Lower leg skin (tissue), 4 donors: ENCODE results near the gene CALY. TPM values are rescaled to one million over a fixed set of nuclear protein-coding genes. Genes with fewer than 3 reads are reported as not detected.
A peak's percentile ranks its signal among the peaks of the same experiment; 100 is the strongest.

ENCODE experiments used
- DNase-seq, 2 donors: peaks; one replicate each; pipeline ENCODE4 v3.0.0-alpha.2; 2019; ENCODE audit warnings: low spot score in 2 of 2
- H3K4me3 ChIP-seq: fragments of 200-600 bp; sonication (generic); 2 replicates; pipeline ENCODE4 v1.5.1; 2017; ENCODE audit warnings: mild to moderate bottlenecking, low read depth; ENCODE audit not compliant: poor library complexity, severe bottlenecking
- POLR2A ChIP-seq, 2 donors: fragments of 450-650 bp; IDR thresholded peaks; one replicate each; pipeline ENCODE4 v1.6.1; 2016 to 2017; ENCODE audit warnings: antibody characterized with exemption in 2 of 2, mild to moderate bottlenecking in 1 of 2, moderate library complexity in 1 of 2
- WGBS, 2 donors: methylation state at CpG; one replicate each; pipeline ENCODE4 v1.1.5; 2018; 5-methylcytosine and 5-hydroxymethylcytosine counted together
- intact Hi-C: fragments of 100-400 bp; cut with DNase I; formaldehyde crosslinking; loops from one replicate; pipeline ENCODE4 v1.15.0; 2023; ENCODE audit warnings: low total_unique reads
- total RNA-seq, 4 donors: library from RNA; depleted of rRNA; stranded (reverse); fragments of >200 nt; gene quantifications; one replicate each; pipeline ENCODE4 v1.1.0, GENCODE V29; 2016
- TF ChIP-seq, protein P1 (sequence below), 3 donors: fragments of 450-650 bp; IDR thresholded peaks; one replicate each; pipeline ENCODE4 v1.5.1; 2016; ENCODE audit warnings: antibody characterized with exemption in 3 of 3, mild to moderate bottlenecking in 3 of 3, moderate library complexity in 2 of 3

The CALY gene
- total RNA-seq, 4 donors from 2014 or later: not detected

DNA sequence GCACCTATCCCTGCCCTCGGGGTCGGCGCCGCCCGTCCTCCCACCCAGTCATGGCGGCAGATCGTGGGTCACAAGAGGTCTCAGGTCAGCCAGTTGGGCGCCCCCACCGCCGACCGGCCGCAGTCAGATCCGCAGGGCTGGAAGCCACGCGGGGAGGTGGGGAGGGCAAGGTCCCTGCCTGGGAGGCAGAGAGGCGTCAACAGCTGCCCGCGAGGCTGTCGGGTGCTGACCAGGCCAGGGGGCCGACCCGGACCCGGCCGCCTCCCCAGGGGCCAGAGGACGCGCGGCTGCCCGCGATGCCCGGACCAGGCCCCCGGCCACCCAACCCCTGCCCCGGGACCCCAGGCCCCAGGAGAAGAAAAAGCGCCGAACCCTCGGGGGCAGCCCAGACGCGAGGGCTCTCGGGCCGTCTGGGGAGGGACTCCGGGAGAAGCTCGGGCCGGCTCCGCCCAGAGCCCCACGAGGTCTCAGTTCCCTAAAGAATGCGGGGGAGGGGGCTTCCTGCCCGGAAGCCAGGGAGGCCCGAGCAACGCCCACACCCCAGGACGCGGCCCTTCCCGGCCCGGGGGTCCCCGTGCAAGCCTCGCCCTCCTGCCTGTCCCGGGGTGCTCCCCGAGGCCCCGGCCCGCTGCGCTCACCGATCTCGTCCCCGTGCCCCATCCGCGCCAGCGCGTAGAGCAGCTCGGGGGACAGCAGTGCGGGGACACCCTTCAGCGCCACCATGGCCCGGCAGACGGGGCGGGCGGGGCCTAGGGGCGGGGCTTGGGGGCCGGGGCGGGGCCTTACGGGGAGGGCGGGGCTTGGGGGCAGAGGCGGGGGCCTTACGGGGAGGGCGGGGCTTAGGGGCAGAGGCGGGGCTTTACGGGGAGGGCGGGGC, 20.8 kb upstream of the CALY start, which contains the start of gene FUOM:
Gene FUOM, minus strand, starts transcription at position 735 of the 877 bp plus-strand sequence. Its CDS starts 12 bp downstream, at position 723.
- no peak for DNase-seq
- 2 to 9% methylated on average over 4 to 26 of the region's 83 CpGs for WGBS, 2 donors
- H3K4me3 ChIP-seq: peak within 1 kb of the TSS; percentile 28
- TF ChIP-seq, protein P1, sequence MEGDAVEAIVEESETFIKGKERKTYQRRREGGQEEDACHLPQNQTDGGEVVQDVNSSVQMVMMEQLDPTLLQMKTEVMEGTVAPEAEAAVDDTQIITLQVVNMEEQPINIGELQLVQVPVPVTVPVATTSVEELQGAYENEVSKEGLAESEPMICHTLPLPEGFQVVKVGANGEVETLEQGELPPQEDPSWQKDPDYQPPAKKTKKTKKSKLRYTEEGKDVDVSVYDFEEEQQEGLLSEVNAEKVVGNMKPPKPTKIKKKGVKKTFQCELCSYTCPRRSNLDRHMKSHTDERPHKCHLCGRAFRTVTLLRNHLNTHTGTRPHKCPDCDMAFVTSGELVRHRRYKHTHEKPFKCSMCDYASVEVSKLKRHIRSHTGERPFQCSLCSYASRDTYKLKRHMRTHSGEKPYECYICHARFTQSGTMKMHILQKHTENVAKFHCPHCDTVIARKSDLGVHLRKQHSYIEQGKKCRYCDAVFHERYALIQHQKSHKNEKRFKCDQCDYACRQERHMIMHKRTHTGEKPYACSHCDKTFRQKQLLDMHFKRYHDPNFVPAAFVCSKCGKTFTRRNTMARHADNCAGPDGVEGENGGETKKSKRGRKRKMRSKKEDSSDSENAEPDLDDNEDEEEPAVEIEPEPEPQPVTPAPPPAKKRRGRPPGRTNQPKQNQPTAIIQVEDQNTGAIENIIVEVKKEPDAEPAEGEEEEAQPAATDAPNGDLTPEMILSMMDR (IDR thresholded peaks at IDR 0.05): no peak
- TF ChIP-seq POLR2A (IDR thresholded peaks at IDR 0.05): no peak
- intact Hi-C loops: no loop called here

DNA sequence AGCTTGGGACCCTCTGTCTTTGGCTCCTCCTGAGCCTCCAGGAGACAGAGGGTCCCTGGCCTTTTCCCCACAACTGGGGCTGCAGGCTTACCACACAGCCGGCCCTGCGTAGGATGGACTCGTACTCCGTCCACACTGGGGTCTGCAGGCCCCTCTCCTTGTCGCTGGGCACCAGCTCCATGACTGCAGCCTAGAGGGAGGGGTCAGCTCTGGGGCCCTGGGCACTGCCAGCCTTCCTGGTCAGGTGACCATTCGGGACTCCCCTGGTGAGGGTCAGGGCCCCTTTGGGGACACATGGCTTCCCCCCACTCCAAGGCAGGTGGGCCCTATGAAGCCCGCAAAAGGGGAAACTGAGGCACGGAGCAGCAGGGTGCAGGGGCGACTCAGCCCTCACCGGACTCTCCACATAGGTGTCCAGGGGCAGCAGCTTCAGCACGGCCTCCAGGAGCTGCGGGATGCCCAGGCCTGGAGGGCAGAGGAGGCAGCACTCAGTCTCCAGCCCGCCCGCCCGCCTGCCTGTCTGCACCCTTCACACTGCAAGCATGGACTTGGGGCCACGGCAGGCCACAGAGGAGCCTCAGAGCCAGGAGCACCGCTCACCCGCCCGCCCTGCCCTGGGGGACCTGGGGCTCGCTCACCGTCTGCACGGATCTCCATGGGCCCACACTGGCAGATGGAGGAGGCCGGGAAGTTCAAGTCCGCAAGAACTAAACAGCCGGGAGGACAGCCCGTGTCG, 20.0 kb upstream of the CALY start:
- H3K4me3 ChIP-seq: peak overlapping the region; percentile 28
- no peak for TF ChIP-seq POLR2A (IDR thresholded peaks at IDR 0.05)
- TF ChIP-seq, protein P1 (IDR thresholded peaks at IDR 0.05): no peak
- intact Hi-C loops: no loop called here
- WGBS, 2 donors: 53 to 74% methylated on average over 10 to 17 of the region's 27 CpGs
- DNase-seq: no peak

DNA sequence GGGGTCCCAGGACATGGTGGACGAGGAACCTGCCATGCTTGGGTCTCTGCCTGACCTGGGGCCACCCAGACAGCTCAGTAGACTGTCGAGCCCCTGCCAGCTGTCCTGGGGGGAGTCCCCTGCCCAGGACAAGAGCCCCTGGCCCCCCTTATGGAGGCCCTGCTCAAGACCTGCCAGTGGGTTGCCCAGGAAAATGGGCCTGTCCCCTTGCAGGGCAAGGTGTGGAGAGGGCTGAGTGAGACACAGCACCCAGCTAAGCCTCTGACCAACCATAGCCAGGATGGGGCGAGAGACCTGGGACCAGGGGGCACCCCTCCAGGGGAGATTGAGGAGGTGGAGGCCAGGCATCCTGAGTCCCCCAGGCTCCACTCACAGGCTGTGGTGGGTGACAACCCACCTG, 19.3 kb upstream of the CALY start:
- TF ChIP-seq, protein P1 (IDR thresholded peaks at IDR 0.05): no peak
- no peak for TF ChIP-seq POLR2A (IDR thresholded peaks at IDR 0.05)
- intact Hi-C loops: no loop called here
- H3K4me3 ChIP-seq: no peak overlapping the region
- DNase-seq: no peak
- WGBS, 2 donors: 87 to 100% methylated on average over 1 to 3 of the region's 3 CpGs

DNA sequence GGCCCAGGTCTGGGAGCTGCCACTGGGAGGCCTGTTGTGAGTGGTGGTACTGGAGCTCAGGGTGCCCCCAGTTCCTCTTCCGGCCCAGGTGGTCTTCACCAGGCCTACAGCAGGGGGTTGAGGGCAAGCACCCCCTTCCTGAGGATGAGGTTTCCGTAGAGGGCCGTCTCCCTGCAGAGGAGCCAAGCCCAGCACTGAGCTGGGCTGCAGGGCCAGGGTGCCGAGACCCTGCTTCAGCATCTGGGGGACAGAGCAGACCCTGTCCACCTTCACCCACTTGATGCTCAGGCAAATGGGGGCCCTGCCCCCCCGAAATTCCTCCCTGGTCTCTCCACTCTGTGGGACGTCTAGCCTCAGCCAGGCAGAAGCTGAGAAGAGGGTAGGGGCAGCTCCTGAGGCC, 18.6 kb upstream of the CALY start:
- no peak overlapping the region for H3K4me3 ChIP-seq
- 89 to 91% methylated on average over 6 of the region's 6 CpGs for WGBS, 2 donors
- TF ChIP-seq, protein P1 (IDR thresholded peaks at IDR 0.05): no peak
- DNase-seq: no peak
- intact Hi-C loops: no loop called here

DNA sequence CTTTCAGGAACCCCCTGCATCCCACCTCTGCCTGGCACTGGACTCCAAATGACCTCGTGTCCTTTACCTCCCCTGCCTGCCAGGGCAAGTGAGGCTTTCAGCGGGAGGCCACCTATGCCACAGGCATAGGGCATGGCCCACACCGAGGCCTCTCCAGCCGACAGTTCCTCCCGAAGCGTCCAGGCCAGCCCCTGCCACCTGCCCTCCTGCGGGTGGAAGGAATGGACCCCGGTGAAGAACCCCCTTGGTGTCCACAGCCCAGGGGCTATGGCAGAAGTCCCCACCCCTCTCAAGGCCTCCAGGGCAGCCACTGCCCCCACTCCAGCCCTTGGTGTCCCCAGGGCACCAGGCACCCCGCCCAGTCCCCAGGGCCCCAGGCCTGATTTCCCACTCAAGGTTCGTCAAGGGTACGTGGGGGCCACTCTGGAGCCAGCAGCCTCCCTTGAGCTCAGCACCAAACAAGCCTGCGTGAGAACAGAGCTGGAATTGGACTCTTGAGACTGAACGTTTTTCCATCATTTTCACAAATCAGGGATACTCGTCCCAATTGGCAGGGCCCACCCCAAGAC, 18.1 kb upstream of the CALY start:
- no peak overlapping the region for H3K4me3 ChIP-seq
- no peak for TF ChIP-seq POLR2A (IDR thresholded peaks at IDR 0.05)
- TF ChIP-seq, protein P1 (IDR thresholded peaks at IDR 0.05): no peak
- DNase-seq: no peak
- 89 to 93% methylated on average over 12 to 14 of the region's 14 CpGs for WGBS, 2 donors
- intact Hi-C loops: no loop called here
